ENCODE data around the gene EPHB1.

EPHB1 gene

GRCh38 chr3:135271177-135272025 lies 476.3 kb downstream of the EPHB1 start:
- H3K9me3 ChIP-seq (ENCODE audit: control insufficient read depth in 1 of 2, low read length in 2 of 2) = no peaks in the 10 kb centered on the region
- no peak overlapping the region for H3K9ac ChIP-seq (ENCODE audit: low read depth in 1 of 2, low read length in 2 of 2)
- no peaks in the 10 kb centered on the region for H3K36me3 ChIP-seq (ENCODE audit: control insufficient read depth in 1 of 2, insufficient read depth in 2 of 2, low read length in 2 of 2)
- no peaks in the 10 kb centered on the region for H3K27me3 ChIP-seq (ENCODE audit: control insufficient read depth in 1 of 2, insufficient read depth in 2 of 2, low read length in 2 of 2)
- no peak overlapping the region for H3K27ac ChIP-seq (ENCODE audit: low read depth, low read length)
- H3K4me3 ChIP-seq (ENCODE audit: low read depth in 1 of 2, low read length in 2 of 2) = no peak overlapping the region
- H3K4me1 ChIP-seq (ENCODE audit: control insufficient read depth in 1 of 2, insufficient read depth in 2 of 2, low read length in 2 of 2) = no peaks in the 10 kb centered on the region

DNA sequence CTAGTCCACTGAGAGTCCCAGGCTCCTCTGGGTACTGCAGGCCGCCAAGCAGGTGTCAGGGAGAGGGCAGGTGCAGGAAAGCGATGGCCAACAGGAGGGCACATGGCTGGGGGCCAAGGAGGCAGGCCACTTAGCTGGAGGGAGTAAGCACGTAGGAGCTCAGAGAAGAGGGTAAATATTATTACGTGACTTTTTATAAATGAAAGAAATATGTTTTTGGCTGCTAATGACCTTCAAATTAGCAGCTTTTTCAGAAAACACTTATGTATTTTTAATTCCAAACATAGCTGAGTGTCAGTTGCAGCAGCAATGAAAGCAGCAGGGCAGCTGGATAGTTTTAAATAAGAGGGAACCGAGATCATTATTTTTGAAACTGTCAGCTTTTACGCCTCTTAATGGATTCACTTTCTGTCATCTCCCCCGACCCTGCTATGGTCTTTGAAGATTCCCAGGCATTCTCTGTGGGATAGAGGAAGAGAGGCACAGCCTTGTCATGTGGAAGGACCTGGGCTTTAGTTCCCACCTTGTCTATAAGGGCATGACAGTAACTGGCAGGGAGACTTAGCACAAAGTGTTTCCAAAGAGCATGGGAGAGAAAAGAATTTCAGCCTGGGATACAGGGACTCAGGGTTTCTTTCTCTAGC lies 477.1 kb downstream of the EPHB1 start:
- Histone ChIP-seq H3K9ac (ENCODE audit: low read depth in 1 of 2, low read length in 2 of 2) (no peak overlapping the region), H3K27me3 (ENCODE audit: control insufficient read depth in 1 of 2, insufficient read depth in 2 of 2, low read length in 2 of 2) (no peaks in the 10 kb centered on the region), H3K9me3 (ENCODE audit: control insufficient read depth in 1 of 2, low read length in 2 of 2) (no peaks in the 10 kb centered on the region), H3K36me3 (ENCODE audit: control insufficient read depth in 1 of 2, insufficient read depth in 2 of 2, low read length in 2 of 2) (no peaks in the 10 kb centered on the region), H3K27ac (ENCODE audit: low read depth, low read length) (no peak overlapping the region), H3K4me3 (ENCODE audit: low read depth in 1 of 2, low read length in 2 of 2) (no peak overlapping the region), H3K4me1 (ENCODE audit: control insufficient read depth in 1 of 2, insufficient read depth in 2 of 2, low read length in 2 of 2) (no peaks in the 10 kb centered on the region)

DNA sequence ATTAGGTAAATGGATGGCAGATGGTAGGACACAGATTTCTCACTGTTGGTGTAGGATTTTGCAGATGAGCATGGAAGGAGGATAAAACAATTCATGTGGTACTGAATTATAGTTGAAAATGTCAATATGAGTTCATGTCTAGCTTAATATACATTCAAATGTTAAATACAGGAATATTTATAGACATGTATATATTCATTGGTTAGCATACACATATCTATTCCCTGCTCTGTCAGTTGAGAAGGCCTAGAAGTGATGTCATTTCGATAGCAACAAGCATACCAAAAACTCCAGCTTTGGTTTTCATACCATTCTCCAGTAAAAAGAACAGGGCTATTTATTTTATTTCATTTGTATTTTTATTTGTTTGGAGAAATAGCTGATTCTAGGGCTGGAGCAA lies 497.1 kb downstream of the EPHB1 start:
- H3K4me1 ChIP-seq (ENCODE audit: control insufficient read depth in 1 of 2, insufficient read depth in 2 of 2, low read length in 2 of 2) = no peaks in the 10 kb centered on the region
- no peaks in the 10 kb centered on the region for H3K9me3 ChIP-seq (ENCODE audit: control insufficient read depth in 1 of 2, low read length in 2 of 2)
- no peak overlapping the region for H3K4me3 ChIP-seq (ENCODE audit: low read depth in 1 of 2, low read length in 2 of 2)
- no peaks in the 10 kb centered on the region for H3K27me3 ChIP-seq (ENCODE audit: control insufficient read depth in 1 of 2, insufficient read depth in 2 of 2, low read length in 2 of 2)
- no peak overlapping the region for H3K27ac ChIP-seq (ENCODE audit: low read depth, low read length)
- H3K36me3 ChIP-seq (ENCODE audit: control insufficient read depth in 1 of 2, insufficient read depth in 2 of 2, low read length in 2 of 2) = no peaks in the 10 kb centered on the region
- H3K9ac ChIP-seq (ENCODE audit: low read depth in 1 of 2, low read length in 2 of 2) = no peak overlapping the region

GRCh38 chr3:135301670-135302069 lies 506.6 kb downstream of the EPHB1 start:
- no peak overlapping the region for H3K9ac ChIP-seq (ENCODE audit: low read depth in 1 of 2, low read length in 2 of 2)
- no peak overlapping the region for H3K27ac ChIP-seq (ENCODE audit: low read depth, low read length)
- H3K4me3 ChIP-seq (ENCODE audit: low read depth in 1 of 2, low read length in 2 of 2) = no peak overlapping the region

GRCh38 chr3:135304378-135304777 lies 509.3 kb downstream of the EPHB1 start:
- no peak overlapping the region for H3K4me3 ChIP-seq (ENCODE audit: low read depth in 1 of 2, low read length in 2 of 2)
- H3K9ac ChIP-seq (ENCODE audit: low read depth in 1 of 2, low read length in 2 of 2) = no peak overlapping the region

More at GRCh38 chr3:135301670-135302069, 506.6 kb downstream of the EPHB1 start:
- Histone ChIP-seq H3K27me3 (ENCODE audit: control insufficient read depth in 1 of 2, insufficient read depth in 2 of 2, low read length in 2 of 2) (no peaks in the 10 kb centered on the region), H3K9me3 (ENCODE audit: control insufficient read depth in 1 of 2, low read length in 2 of 2) (no peaks in the 10 kb centered on the region), H3K36me3 (ENCODE audit: control insufficient read depth in 1 of 2, insufficient read depth in 2 of 2, low read length in 2 of 2) (no peaks in the 10 kb centered on the region), H3K4me1 (ENCODE audit: control insufficient read depth in 1 of 2, insufficient read depth in 2 of 2, low read length in 2 of 2) (no peaks in the 10 kb centered on the region)

More at GRCh38 chr3:135304378-135304777, 509.3 kb downstream of the EPHB1 start:
- Histone ChIP-seq H3K36me3 (ENCODE audit: control insufficient read depth in 1 of 2, insufficient read depth in 2 of 2, low read length in 2 of 2) (no peaks in the 10 kb centered on the region), H3K27me3 (ENCODE audit: control insufficient read depth in 1 of 2, insufficient read depth in 2 of 2, low read length in 2 of 2) (no peaks in the 10 kb centered on the region), H3K27ac (ENCODE audit: low read depth, low read length) (no peak overlapping the region), H3K9me3 (ENCODE audit: control insufficient read depth in 1 of 2, low read length in 2 of 2) (no peaks in the 10 kb centered on the region), H3K4me1 (ENCODE audit: control insufficient read depth in 1 of 2, insufficient read depth in 2 of 2, low read length in 2 of 2) (no peaks in the 10 kb centered on the region)

Data from duodenal mucosa (tissue), 2 donors.